ENCODE results near the gene SETD1A.
"Not testable (repeated sequence)": the region's sequence is repeated elsewhere in the genome, so short reads cannot be mapped to it uniquely, and the experiment has no call there.

The SETD1A gene

GRCh38 chr16:31011815-31012214 is 54.3 kb downstream of the SETD1A start:
- DNase-seq (ENCODE audit: low read depth in 2 of 3, low spot score in 1 of 3): not testable (repeated sequence)

DNA sequence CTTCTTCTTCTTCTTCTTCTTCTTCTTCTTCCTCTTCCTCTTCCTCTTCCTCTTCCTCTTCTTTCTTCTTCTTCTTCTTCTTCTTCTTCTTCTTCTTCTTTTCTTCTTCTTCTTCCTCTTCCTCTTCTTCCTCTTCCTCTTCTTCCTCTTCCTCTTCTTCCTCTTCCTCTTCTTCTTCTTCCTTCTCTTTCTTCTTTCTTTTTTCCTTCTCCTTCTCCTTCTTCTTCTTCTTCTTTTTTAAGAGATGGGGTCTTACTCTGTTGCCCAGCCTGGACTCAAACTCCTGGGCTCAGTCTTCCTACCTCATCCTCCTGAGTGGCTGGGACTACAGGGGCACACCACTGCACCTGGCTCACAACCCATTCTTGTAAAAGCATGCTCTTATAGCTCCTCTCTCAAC is 55.7 kb downstream of the SETD1A start:
- not testable (repeated sequence) for DNase-seq (ENCODE audit: low read depth in 2 of 3, low spot score in 1 of 3)

DNA sequence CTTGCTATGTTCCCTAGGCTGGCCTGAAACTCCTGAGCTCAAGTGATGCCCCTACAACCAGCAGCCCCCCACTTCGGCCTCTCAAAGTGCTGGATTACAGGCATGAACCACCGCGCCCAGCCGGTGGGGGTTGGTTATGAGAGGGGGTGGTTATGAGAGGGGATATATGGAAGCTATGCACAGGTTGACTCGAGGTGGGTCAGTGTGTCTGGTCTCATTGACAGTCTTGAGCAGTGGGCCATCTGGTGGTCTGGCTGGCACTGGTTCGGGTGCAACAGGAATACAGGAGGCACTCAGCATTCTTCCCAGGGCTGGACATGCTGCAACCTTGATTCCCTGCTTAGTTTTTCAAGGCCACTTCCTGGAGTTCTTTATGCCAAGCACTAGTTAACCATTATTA is 58.5 kb downstream of the SETD1A start:
- no peak for DNase-seq (ENCODE audit: low read depth in 2 of 3, low spot score in 1 of 3)

GRCh38 chr16:31017756-31018155 is 60.2 kb downstream of the SETD1A start:
- DNase-seq (ENCODE audit: low read depth in 2 of 3, low spot score in 1 of 3): not testable (repeated sequence)

DNA sequence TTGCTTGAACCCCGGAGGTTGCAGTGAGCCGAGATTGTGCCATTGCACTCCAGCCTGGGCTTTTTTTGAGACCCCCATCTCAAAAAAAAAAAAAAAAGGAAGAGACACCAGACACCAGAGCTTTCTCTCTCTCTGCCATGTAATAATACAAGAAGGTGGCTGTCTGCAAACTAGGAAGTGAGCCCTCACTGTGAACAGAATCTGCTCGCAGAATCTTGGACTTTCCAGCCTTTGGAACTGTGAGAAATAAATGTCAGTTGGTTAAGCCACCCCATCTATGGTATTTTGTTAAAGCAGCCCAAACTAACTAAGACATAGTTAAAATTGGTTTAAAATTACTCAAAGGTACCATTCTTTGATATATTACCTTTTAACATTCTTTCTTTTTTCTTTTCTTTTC is 63.0 kb downstream of the SETD1A start:
- no peak for DNase-seq (ENCODE audit: low read depth in 2 of 3, low spot score in 1 of 3)

- DNase-seq (ENCODE audit: low read depth in 2 of 3, low spot score in 1 of 3): no peak
Observed at GRCh38 chr16:31022544-31023251, 65.1 kb downstream of the SETD1A start.

GRCh38 chr16:31023252-31023602 is 65.7 kb downstream of the SETD1A start:
- DNase-seq (ENCODE audit: low read depth in 2 of 3, low spot score in 1 of 3): no peak

DNA sequence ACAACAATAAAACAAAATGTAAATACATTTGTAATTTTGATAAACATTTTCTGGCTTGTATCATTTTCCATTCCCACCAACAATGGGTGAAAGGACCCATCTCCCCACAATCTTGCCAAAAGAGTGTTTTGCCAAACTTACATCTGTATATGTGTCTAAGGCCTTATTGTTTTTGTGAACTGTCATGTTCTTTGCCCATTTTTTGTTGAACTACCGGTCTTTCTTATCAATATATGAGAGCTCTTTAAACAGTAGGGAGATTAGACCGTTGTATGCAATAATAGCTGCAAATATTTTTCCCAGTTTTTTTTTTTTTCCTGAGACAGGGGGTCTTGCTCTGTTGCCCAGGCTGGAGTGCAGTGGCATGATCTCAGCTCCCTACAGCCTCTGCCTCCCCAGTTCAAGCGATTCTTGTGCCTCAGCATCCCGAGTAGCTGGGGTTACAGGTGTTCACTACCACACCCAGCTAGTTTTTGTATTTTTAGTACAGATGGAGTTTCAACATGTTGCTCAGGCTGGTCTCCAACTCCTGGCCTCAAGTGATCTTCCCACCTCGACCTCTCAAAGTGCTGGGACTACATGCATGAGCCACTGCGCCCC is 66.2 kb downstream of the SETD1A start:
- no peak for DNase-seq (ENCODE audit: low read depth in 2 of 3, low spot score in 1 of 3)

- DNase-seq (ENCODE audit: low read depth in 2 of 3, low spot score in 1 of 3): no peak
Observed at GRCh38 chr16:31025339-31025738, 67.8 kb downstream of the SETD1A start.

- DNase-seq (ENCODE audit: low read depth in 2 of 3, low spot score in 1 of 3): no peak
Observed at GRCh38 chr16:31029272-31029671, 71.7 kb downstream of the SETD1A start.

- DNase-seq (ENCODE audit: low read depth in 2 of 3, low spot score in 1 of 3): no peak
Observed at GRCh38 chr16:31031276-31031675, 73.7 kb downstream of the SETD1A start.

DNA sequence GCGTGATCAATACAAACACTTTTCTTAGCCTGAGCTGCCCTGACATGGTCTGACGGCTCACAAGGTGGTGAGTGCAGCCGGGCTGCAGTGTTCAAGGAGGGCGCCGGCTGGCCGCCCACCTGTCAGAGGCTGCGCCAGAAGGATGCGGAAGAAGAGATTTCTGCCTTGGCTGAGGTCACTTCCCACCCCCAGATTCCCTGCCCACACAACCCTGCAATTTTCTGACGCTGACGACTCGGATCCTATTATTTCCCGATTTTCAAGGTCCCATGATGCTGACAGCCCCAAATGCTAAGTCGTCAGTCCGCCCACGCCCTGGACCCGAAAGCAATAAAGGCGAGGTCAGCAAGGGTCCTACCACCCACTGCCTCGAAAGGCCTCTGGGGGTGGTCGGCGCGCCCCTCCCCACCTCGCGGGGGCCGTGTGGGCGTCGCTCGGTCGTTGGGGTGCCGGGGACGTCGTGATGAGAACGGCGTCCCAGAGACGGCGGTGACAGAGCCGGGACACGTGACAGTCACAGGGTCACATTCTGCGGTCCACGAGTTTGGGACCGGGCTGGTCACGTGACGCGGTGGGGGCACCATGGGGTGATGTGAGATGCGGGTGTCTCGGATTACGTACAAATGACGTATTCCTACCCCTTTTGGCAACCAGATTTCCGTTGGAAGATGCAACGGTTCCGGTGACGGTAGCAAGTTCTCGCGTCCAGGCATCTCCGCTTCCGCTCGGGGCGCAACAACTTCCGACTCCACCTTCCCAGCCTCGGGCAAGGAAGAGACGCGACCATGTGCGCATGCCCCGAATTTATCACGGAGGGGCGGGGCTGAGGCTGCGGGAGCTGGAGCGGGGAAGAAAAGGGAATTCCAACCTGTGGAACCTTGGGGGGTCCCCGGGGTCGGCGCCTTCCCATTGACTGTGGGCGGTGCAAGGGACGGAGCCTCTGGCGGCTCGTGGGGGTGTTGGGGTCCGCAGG is 75.5 kb downstream of the SETD1A start, which contains the start of gene STX4:
STX4 (plus strand) TSS at position 823 of the 973 bp plus-strand sequence. CDS start 248 bp downstream, outside the sequence.
- peak; percentile 90 to 96 (median 92) for DNase-seq (ENCODE audit: low read depth in 2 of 3, low spot score in 1 of 3)

DNA sequence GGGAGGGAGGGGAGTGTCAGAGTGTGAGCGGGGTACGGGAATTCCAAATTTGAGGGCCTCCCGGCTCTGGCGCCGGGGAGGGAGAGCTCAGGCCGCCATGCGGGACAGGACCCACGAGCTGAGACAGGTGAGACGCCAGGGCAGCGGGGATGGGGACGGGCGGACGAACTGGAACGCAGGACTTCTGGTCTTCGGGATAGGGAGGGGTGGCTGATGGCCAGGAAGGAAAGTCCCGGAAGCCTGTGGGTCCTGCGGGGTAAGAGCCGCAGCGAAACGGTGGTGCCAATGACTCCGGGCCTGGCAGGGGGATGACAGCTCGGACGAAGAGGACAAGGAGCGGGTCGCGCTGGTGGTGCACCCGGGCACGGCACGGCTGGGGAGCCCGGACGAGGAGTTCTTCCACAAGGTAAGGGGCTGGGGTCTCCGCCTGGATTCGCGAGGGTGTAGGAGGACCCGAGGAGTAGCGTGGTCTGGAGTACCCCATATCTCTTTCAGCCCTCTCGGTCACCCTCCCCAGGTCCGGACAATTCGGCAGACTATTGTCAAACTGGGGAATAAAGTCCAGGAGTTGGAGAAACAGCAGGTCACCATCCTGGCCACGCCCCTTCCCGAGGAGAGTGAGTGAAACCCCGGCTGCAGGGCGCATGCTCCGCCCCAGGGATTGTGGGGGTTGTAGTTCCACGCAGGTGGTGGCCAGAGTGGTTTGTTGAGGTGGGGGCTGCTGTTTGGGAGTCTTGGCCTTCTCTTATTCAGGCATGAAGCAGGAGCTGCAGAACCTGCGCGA is 76.3 kb downstream of the SETD1A start:
- peak; percentile 71 to 86 (median 83) for DNase-seq (ENCODE audit: low read depth in 2 of 3, low spot score in 1 of 3)

Measured in stimulated activated CD4-positive, alpha-beta T cell treated with anti-CD3 and anti-CD28 coated beads, Interleukin-12 subunit alpha, Interleukin-12 subunit beta, amount 100 ng/mL, for 48 hours (primary cell).